GM23338 (cell line): Measurements from ENCODE around the gene AQP3.

ENCODE experiments used
- CREB1 ChIP-seq: fragments of 250-450 bp; sonication (Bioruptor Pico); IDR thresholded peaks from 2 replicates; pipeline ENCODE4 v1.5.0; 2020; ENCODE audit warnings: low read depth, mild to moderate bottlenecking, moderate library complexity
- EZH2 ChIP-seq: fragments of 200-600 bp; sonication (generic); IDR thresholded peaks from one replicate; pipeline ENCODE4 v1.8.0; 2017; ENCODE audit warnings: antibody characterized with exemption, mild to moderate bottlenecking, low read depth; ENCODE audit not compliant: unreplicated experiment
- EZH2phosphoT487 ChIP-seq: fragments of 200-600 bp; sonication (generic); IDR thresholded peaks from one replicate; pipeline ENCODE4 v1.8.1; 2018; ENCODE audit warnings: antibody characterized with exemption; ENCODE audit not compliant: unreplicated experiment
- JUNB ChIP-seq: IDR thresholded peaks from one replicate; pipeline ENCODE4 v1.6.1; 2016; ENCODE audit warnings: antibody characterized with exemption; ENCODE audit not compliant: unreplicated experiment
- NANOG ChIP-seq: IDR thresholded peaks from 2 replicates; pipeline ENCODE4 v1.6.1; 2016; ENCODE audit warnings: antibody characterized with exemption, borderline replicate concordance
- POLR2AphosphoS5 ChIP-seq: IDR thresholded peaks from 2 replicates; pipeline ENCODE4 v1.6.1; 2016; ENCODE audit warnings: antibody characterized with exemption, low read depth
- ZNF114 ChIP-seq: fragments of 250-450 bp; sonication (Bioruptor Pico); IDR thresholded peaks from 2 replicates; pipeline ENCODE4 v1.5.0; 2020; ENCODE audit warnings: mild to moderate bottlenecking, moderate library complexity
- ZNF331 ChIP-seq: fragments of 250-450 bp; sonication (Bioruptor Pico); IDR thresholded peaks from 2 replicates; pipeline ENCODE4 v1.5.0; 2020; ENCODE audit warnings: low read depth, mild to moderate bottlenecking, moderate library complexity
- TF ChIP-seq, protein P1 (sequence below), 2 experiments: fragments of 200-600 bp in 1 of 2; sonication (generic) in 1 of 2; conservative IDR thresholded peaks; 2 replicates each; pipeline versions ENCODE4 v1.5.1 to v1.6.1; 2016 to 2017; ENCODE audit warnings: antibody characterized with exemption in 2 of 2, low read depth in 2 of 2, mild to moderate bottlenecking in 2 of 2, moderate library complexity in 1 of 2
- TF ChIP-seq, protein P2 (sequence below): IDR thresholded peaks from one replicate; pipeline ENCODE4 v1.6.1; 2018; ENCODE audit warnings: antibody characterized with exemption; ENCODE audit not compliant: unreplicated experiment
- TF ChIP-seq, protein P3 (sequence below): fragments of 250-450 bp; sonication (Bioruptor Pico); IDR thresholded peaks from 2 replicates; pipeline ENCODE4 v1.5.0; 2020; ENCODE audit warnings: mild to moderate bottlenecking, moderate library complexity
- TF ChIP-seq, protein P4 (sequence below): IDR thresholded peaks from 2 replicates; pipeline ENCODE4 v1.6.1; 2016; ENCODE audit warnings: antibody characterized with exemption

DNA sequence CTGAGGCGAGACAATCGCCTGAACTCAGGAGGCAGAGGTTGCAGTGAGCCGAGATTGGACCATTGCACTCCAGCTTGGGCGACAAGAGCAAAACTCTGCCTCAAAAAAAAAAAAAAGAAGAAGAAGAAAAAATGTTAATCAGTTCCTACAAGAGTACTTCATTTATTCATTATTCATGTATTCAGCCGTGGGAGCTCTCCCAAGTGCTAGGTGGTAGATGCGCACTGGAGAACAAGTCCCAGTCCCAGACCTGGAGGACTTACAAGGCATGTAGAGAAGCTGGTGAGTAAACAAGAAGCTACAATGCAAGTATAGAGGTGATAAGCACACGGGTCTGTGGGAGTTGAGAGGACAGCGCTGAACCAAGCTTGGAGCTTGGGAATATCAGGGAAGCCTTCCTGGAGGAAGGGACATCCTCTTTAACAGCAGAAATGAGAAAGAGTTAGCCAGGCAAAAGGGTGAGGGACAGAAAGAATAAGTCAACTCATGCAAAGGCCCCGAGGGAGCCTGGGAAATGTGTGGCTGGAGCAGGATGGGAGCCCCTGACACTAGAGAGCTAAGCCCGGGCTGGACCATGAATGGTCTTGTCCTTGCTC lies 27.6 kb downstream of the AQP3 start:
- TF ChIP-seq, protein P1, sequence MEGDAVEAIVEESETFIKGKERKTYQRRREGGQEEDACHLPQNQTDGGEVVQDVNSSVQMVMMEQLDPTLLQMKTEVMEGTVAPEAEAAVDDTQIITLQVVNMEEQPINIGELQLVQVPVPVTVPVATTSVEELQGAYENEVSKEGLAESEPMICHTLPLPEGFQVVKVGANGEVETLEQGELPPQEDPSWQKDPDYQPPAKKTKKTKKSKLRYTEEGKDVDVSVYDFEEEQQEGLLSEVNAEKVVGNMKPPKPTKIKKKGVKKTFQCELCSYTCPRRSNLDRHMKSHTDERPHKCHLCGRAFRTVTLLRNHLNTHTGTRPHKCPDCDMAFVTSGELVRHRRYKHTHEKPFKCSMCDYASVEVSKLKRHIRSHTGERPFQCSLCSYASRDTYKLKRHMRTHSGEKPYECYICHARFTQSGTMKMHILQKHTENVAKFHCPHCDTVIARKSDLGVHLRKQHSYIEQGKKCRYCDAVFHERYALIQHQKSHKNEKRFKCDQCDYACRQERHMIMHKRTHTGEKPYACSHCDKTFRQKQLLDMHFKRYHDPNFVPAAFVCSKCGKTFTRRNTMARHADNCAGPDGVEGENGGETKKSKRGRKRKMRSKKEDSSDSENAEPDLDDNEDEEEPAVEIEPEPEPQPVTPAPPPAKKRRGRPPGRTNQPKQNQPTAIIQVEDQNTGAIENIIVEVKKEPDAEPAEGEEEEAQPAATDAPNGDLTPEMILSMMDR (conservative IDR thresholded peaks at IDR 0.05; ENCODE audit: low read depth in 2 of 2): no peak
- TF ChIP-seq EZH2phosphoT487 (no peak), EZH2 (no peak), CREB1 (CRISPR knock-in tag) (no peak), POLR2AphosphoS5 (no peak), JUNB (no peak), NANOG (no peak), ZNF114 (CRISPR knock-in tag) (no peak), ZNF331 (no peak)
- TF ChIP-seq, protein P2, sequence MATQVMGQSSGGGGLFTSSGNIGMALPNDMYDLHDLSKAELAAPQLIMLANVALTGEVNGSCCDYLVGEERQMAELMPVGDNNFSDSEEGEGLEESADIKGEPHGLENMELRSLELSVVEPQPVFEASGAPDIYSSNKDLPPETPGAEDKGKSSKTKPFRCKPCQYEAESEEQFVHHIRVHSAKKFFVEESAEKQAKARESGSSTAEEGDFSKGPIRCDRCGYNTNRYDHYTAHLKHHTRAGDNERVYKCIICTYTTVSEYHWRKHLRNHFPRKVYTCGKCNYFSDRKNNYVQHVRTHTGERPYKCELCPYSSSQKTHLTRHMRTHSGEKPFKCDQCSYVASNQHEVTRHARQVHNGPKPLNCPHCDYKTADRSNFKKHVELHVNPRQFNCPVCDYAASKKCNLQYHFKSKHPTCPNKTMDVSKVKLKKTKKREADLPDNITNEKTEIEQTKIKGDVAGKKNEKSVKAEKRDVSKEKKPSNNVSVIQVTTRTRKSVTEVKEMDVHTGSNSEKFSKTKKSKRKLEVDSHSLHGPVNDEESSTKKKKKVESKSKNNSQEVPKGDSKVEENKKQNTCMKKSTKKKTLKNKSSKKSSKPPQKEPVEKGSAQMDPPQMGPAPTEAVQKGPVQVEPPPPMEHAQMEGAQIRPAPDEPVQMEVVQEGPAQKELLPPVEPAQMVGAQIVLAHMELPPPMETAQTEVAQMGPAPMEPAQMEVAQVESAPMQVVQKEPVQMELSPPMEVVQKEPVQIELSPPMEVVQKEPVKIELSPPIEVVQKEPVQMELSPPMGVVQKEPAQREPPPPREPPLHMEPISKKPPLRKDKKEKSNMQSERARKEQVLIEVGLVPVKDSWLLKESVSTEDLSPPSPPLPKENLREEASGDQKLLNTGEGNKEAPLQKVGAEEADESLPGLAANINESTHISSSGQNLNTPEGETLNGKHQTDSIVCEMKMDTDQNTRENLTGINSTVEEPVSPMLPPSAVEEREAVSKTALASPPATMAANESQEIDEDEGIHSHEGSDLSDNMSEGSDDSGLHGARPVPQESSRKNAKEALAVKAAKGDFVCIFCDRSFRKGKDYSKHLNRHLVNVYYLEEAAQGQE: no peak
- TF ChIP-seq, protein P3, sequence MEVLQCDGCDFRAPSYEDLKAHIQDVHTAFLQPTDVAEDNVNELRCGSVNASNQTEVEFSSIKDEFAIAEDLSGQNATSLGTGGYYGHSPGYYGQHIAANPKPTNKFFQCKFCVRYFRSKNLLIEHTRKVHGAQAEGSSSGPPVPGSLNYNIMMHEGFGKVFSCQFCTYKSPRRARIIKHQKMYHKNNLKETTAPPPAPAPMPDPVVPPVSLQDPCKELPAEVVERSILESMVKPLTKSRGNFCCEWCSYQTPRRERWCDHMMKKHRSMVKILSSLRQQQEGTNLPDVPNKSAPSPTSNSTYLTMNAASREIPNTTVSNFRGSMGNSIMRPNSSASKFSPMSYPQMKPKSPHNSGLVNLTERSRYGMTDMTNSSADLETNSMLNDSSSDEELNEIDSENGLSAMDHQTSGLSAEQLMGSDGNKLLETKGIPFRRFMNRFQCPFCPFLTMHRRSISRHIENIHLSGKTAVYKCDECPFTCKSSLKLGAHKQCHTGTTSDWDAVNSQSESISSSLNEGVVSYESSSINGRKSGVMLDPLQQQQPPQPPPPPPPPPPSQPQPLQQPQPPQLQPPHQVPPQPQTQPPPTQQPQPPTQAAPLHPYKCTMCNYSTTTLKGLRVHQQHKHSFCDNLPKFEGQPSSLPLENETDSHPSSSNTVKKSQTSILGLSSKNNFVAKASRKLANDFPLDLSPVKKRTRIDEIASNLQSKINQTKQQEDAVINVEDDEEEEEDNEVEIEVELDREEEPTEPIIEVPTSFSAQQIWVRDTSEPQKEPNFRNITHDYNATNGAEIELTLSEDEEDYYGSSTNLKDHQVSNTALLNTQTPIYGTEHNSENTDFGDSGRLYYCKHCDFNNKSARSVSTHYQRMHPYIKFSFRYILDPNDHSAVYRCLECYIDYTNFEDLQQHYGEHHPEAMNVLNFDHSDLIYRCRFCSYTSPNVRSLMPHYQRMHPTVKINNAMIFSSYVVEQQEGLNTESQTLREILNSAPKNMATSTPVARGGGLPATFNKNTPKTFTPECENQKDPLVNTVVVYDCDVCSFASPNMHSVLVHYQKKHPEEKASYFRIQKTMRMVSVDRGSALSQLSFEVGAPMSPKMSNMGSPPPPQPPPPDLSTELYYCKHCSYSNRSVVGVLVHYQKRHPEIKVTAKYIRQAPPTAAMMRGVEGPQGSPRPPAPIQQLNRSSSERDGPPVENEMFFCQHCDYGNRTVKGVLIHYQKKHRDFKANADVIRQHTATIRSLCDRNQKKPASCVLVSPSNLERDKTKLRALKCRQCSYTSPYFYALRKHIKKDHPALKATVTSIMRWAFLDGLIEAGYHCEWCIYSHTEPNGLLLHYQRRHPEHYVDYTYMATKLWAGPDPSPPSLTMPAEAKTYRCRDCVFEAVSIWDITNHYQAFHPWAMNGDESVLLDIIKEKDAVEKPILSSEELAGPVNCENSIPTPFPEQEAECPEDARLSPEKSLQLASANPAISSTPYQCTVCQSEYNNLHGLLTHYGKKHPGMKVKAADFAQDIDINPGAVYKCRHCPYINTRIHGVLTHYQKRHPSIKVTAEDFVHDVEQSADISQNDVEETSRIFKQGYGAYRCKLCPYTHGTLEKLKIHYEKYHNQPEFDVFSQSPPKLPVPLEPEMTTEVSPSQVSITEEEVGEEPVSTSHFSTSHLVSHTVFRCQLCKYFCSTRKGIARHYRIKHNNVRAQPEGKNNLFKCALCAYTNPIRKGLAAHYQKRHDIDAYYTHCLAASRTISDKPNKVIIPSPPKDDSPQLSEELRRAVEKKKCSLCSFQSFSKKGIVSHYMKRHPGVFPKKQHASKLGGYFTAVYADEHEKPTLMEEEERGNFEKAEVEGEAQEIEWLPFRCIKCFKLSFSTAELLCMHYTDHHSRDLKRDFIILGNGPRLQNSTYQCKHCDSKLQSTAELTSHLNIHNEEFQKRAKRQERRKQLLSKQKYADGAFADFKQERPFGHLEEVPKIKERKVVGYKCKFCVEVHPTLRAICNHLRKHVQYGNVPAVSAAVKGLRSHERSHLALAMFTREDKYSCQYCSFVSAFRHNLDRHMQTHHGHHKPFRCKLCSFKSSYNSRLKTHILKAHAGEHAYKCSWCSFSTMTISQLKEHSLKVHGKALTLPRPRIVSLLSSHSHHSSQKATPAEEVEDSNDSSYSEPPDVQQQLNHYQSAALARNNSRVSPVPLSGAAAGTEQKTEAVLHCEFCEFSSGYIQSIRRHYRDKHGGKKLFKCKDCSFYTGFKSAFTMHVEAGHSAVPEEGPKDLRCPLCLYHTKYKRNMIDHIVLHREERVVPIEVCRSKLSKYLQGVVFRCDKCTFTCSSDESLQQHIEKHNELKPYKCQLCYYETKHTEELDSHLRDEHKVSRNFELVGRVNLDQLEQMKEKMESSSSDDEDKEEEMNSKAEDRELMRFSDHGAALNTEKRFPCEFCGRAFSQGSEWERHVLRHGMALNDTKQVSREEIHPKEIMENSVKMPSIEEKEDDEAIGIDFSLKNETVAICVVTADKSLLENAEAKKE (CRISPR knock-in tag): no peak
- TF ChIP-seq, protein P4, sequence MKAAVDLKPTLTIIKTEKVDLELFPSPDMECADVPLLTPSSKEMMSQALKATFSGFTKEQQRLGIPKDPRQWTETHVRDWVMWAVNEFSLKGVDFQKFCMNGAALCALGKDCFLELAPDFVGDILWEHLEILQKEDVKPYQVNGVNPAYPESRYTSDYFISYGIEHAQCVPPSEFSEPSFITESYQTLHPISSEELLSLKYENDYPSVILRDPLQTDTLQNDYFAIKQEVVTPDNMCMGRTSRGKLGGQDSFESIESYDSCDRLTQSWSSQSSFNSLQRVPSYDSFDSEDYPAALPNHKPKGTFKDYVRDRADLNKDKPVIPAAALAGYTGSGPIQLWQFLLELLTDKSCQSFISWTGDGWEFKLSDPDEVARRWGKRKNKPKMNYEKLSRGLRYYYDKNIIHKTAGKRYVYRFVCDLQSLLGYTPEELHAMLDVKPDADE: no peak
